ENCODE results near the gene TOR1AIP2.

Gene TOR1AIP2

DNA sequence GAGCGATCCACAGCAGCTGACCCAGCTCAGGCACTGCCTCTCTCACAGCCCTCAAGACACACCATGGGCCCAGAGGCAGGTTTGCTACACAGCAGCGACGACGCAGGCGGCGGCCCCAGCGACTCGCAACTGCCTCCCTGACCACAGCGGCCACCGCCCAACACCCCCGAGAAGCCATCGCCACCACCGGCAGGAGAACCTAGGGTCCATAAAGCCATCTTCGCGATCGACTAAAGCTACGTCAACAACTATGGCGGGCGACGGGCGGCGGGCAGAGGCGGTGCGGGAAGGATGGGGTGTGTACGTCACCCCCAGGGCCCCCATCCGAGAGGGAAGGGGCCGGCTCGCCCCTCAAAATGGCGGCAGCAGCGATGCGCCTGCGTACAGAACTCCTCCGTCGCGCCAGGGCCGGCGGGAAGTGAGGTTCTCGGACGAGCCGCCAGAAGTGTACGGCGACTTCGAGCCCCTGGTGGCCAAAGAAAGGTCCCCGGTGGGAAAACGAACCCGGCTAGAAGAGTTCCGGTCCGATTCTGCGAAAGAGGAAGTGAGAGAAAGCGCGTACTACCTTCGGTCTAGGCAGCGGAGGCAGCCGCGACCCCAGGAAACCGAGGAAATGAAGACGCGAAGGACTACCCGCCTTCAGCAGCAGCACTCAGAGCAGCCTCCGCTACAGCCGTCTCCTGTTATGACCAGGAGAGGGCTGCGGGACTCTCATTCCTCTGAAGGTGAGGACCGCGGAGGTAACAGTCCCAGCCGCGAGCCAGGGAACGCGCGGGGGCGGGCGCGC, 4.8 kb upstream of the TOR1AIP2 start, which contains the start of gene TOR1AIP1:
Gene TOR1AIP1, plus strand, starts transcription at position 33 of the 787 bp plus-strand sequence. Its CDS starts 218 bp downstream, at position 251.
- no peaks in the 10 kb centered on the region for H4K20me1 ChIP-seq (ENCODE audit: low read depth, low read length)
- H3F3A ChIP-seq (ENCODE audit: insufficient read depth): peaks cover 24% of the 10 kb centered on the region
- no peaks in the 10 kb centered on the region for H3K27me3 ChIP-seq (ENCODE audit: low read length)
- peak within 1 kb of the TSS; percentile 90 for H3K4me2 ChIP-seq (ENCODE audit: low read depth, low read length, poor library complexity, severe bottlenecking)
- peak within 1 kb of the TSS; percentile 95 for H3K27ac ChIP-seq (ENCODE audit: low read depth, low read length)
- no peaks in the 10 kb centered on the region for H3K9me3 ChIP-seq (ENCODE audit: insufficient read depth, low read length)
- H2AFZ ChIP-seq (ENCODE audit: low read depth, low read length, severe bottlenecking): peak within 1 kb of the TSS; percentile 86
- peaks cover 16% of the 10 kb centered on the region for H3K36me3 ChIP-seq (ENCODE audit: low read length)
- no peak for TF ChIP-seq CTCF (IDR thresholded peaks at IDR 0.05; ENCODE audit: insufficient read depth, low read length, poor library complexity, severe bottlenecking)
- peak within 1 kb of the TSS; percentile 86 for H3K9ac ChIP-seq (ENCODE audit: low read length)
- H3K4me3 ChIP-seq (ENCODE audit: insufficient read depth, low read length, poor library complexity, severe bottlenecking): peak within 1 kb of the TSS; percentile 85
- no peaks in the 10 kb centered on the region for H3K9me2 ChIP-seq (replicated peaks; ENCODE audit: insufficient read depth, low read length)
- H3K79me2 ChIP-seq (ENCODE audit: insufficient read depth, low read length): peaks cover 4% of the 10 kb centered on the region

GRCh38 chr1:179881642-179882252, 4.1 kb upstream of the TOR1AIP2 start:
- Histone ChIP-seq H3K4me3 (ENCODE audit: insufficient read depth, low read length, poor library complexity, severe bottlenecking) (peak overlapping the region; percentile 66), H3K36me3 (ENCODE audit: low read length) (peaks cover 16% of the 10 kb centered on the region), H4K20me1 (ENCODE audit: low read depth, low read length) (no peaks in the 10 kb centered on the region), H3K9me2 (replicated peaks; ENCODE audit: insufficient read depth, low read length) (no peaks in the 10 kb centered on the region), H3F3A (ENCODE audit: insufficient read depth) (peaks cover 23% of the 10 kb centered on the region), H3K4me2 (ENCODE audit: low read depth, low read length, poor library complexity, severe bottlenecking) (peak overlapping the region; percentile 72), H3K9ac (ENCODE audit: low read length) (peak overlapping the region; percentile 86), H3K9me3 (ENCODE audit: insufficient read depth, low read length) (no peaks in the 10 kb centered on the region), H2AFZ (ENCODE audit: low read depth, low read length, severe bottlenecking) (peak overlapping the region; percentile 72), H3K79me2 (ENCODE audit: insufficient read depth, low read length) (peaks cover 11% of the 10 kb centered on the region), H3K27me3 (ENCODE audit: low read length) (no peaks in the 10 kb centered on the region), H3K27ac (ENCODE audit: low read depth, low read length) (peak overlapping the region; percentile 78)
- TF ChIP-seq CTCF (IDR thresholded peaks at IDR 0.05; ENCODE audit: insufficient read depth, low read length, poor library complexity, severe bottlenecking) (no peak), EZH2phosphoT487 (conservative IDR thresholded peaks at IDR 0.05; ENCODE audit: low read length) (no peak)

GRCh38 chr1:179879797-179880196, 2.2 kb upstream of the TOR1AIP2 start:
- Histone ChIP-seq H4K20me1 (ENCODE audit: low read depth, low read length) (peaks cover 7% of the 10 kb centered on the region; the same call in 1 of the 2 replicates), H3K79me2 (ENCODE audit: insufficient read depth, low read length) (peaks cover 31% of the 10 kb centered on the region), H3K36me3 (ENCODE audit: low read length) (peaks cover 14% of the 10 kb centered on the region), H3K27ac (ENCODE audit: low read depth, low read length) (no peak overlapping the region), H3K4me3 (ENCODE audit: insufficient read depth, low read length, poor library complexity, severe bottlenecking) (no peak overlapping the region), H3F3A (ENCODE audit: insufficient read depth) (peaks cover 19% of the 10 kb centered on the region), H3K27me3 (ENCODE audit: low read length) (no peaks in the 10 kb centered on the region), H2AFZ (ENCODE audit: low read depth, low read length, severe bottlenecking) (no peak overlapping the region), H3K9me3 (ENCODE audit: insufficient read depth, low read length) (no peaks in the 10 kb centered on the region), H3K9me2 (replicated peaks; ENCODE audit: insufficient read depth, low read length) (no peaks in the 10 kb centered on the region), H3K9ac (ENCODE audit: low read length) (no peak overlapping the region), H3K4me2 (ENCODE audit: low read depth, low read length, poor library complexity, severe bottlenecking) (no peak overlapping the region)
- no peak for TF ChIP-seq EZH2phosphoT487 (conservative IDR thresholded peaks at IDR 0.05; ENCODE audit: low read length)

Measured in SU-DHL-6 (cell line).